GM12875 (cell line): ENCODE measurements around the gene TRIAP1.
"Not testable (repeated sequence)": the region's sequence is repeated elsewhere in the genome, so short reads cannot be mapped to it uniquely, and the experiment has no call there.

Experiments used
- H3K4me3 ChIP-seq: one replicate; pipeline ENCODE4 v1.5.1; 2011; ENCODE audit warnings: low read depth, low read length, control low read depth
- CTCF ChIP-seq: IDR thresholded peaks from 2 replicates; pipeline ENCODE4 v1.5.1; 2011; ENCODE audit warnings: low read depth, mild to moderate bottlenecking, control low read depth, inconsistent platforms, low read length, moderate library complexity, borderline replicate concordance; ENCODE audit not compliant: insufficient read depth

Gene TRIAP1

GRCh38 chr12:120457133-120457532 is 10.9 kb upstream of the TRIAP1 start:
- H3K4me3 ChIP-seq, result no peak overlapping the region
- peak; percentile 42; the same call in 1 of the 2 replicates for TF ChIP-seq CTCF

GRCh38 chr12:120455302-120455701 is 9.1 kb upstream of the TRIAP1 start:
- no peak overlapping the region for H3K4me3 ChIP-seq

GRCh38 chr12:120453977-120454376 is 7.8 kb upstream of the TRIAP1 start:
- H3K4me3 ChIP-seq, result no peak overlapping the region
- TF ChIP-seq CTCF, result peak; percentile 62

More at GRCh38 chr12:120455302-120455701, 9.1 kb upstream of the TRIAP1 start:
- no peak for TF ChIP-seq CTCF

- TF ChIP-seq CTCF, result no peak
- no peak overlapping the region for H3K4me3 ChIP-seq
Measured at GRCh38 chr12:120453060-120453750, 7.0 kb upstream of the TRIAP1 start.

GRCh38 chr12:120452524-120452923 is 6.3 kb upstream of the TRIAP1 start:
- not testable (repeated sequence) for H3K4me3 ChIP-seq

- no peak for TF ChIP-seq CTCF
- no peak overlapping the region for H3K4me3 ChIP-seq
Measured at GRCh38 chr12:120447992-120448391, 1.8 kb upstream of the TRIAP1 start.

GRCh38 chr12:120446844-120447178 is 627 bp upstream of the TRIAP1 start:
- peak overlapping the region; percentile 96 for H3K4me3 ChIP-seq

- no peak overlapping the region for H3K4me3 ChIP-seq
- no peak for TF ChIP-seq CTCF
Measured at GRCh38 chr12:120444676-120445075, 1.5 kb downstream of the TRIAP1 start.
